Mucosa of descending colon (tissue), 3 donors: ENCODE measurements around the gene PACRG. TPM values are rescaled to one million over a fixed set of nuclear protein-coding genes. Genes with fewer than 3 reads are reported as not detected.

ENCODE experiments used
- ATAC-seq: fragments of 200-7000 bp; cut with Tn5 transposase; one replicate; pipeline ENCODE4 v1.9.1; 2020; ENCODE audit warnings: mild to moderate bottlenecking, moderate library complexity
- DNase-seq, 3 donors: peaks; one replicate each; pipeline ENCODE4 v3.0.0-alpha.2; 2020
- H3K36me3 ChIP-seq: fragments of 200-600 bp; one replicate; pipeline ENCODE4 v1.8.0; 2021; ENCODE audit warnings: low read depth, mild to moderate bottlenecking
- H3K4me1 ChIP-seq: fragments of 200-600 bp; one replicate; pipeline ENCODE4 v1.8.0; 2021; ENCODE audit warnings: low read depth, mild to moderate bottlenecking
- H3K4me3 ChIP-seq: fragments of 200-600 bp; one replicate; pipeline ENCODE4 v1.8.0; 2021; ENCODE audit warnings: mild to moderate bottlenecking
- H3K9me3 ChIP-seq: fragments of 200-600 bp; one replicate; pipeline ENCODE4 v1.8.0; 2021; ENCODE audit warnings: mild to moderate bottlenecking
- CTCF ChIP-seq: fragments of 200-600 bp; IDR thresholded peaks from one replicate; pipeline ENCODE4 v1.8.0; 2022; ENCODE audit warnings: antibody characterized with exemption, mild to moderate bottlenecking
- intact Hi-C, 2 donors: fragments of 100-400 bp; cut with DNase I in 1 of 2; cut with micrococcal nuclease in 1 of 2; formaldehyde crosslinking; loops; one replicate each; pipeline versions ENCODE4 v1.11.0 to v1.11.1; 2022; cut with DNase I, micrococcal nuclease
- total RNA-seq, 3 donors: library from RNA; stranded (reverse); fragmentation: NEBNext Ultra II Directional in 2 of 3; extraction: Animal tissue kit (Norgen Biotek cat#: 25700) in 2 of 3; gene quantifications; one replicate each; pipeline versions ENCODE4 v1.2.1 to v1.2.4, GENCODE V29; 2021 to 2023
- donor health status: DM: no; HTN: no; CAD: no; lungs with moderate emphysema.
- donor health status: DM: no; HTN: no; CAD: no.
- donor health status: DM: no; HTN: yes; CAD: no.

The PACRG gene
- total RNA-seq, 3 donors from 2014 or later, result 1.1 to 1.5 (median 1.3) TPM

DNA sequence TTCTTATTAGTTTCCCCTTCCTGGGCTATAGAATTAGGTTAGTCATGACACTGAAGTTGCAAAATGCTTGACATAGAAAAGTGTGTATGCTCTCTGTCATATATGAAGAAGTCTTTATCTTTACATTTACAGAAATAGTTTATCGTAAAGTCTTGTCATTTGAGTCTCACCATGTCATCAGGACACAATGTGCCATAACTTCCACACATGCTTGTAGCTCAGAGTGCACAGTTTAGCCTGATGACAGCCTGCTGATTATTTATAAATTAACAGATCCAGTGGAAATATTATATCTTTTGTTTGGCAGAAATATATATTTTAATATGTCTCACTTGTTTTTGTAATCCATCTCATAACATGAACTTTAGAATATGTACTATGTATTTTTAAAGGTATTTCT is 399.8 kb downstream of the PACRG start:
- DNase-seq (no peak), ATAC-seq (no peak)
- H3K36me3 ChIP-seq, result no peaks in the 10 kb centered on the region
- TF ChIP-seq CTCF, result no peak
- no peak overlapping the region for H3K4me3 ChIP-seq
- no peaks in the 10 kb centered on the region for H3K9me3 ChIP-seq
- no peaks in the 10 kb centered on the region for H3K4me1 ChIP-seq
- intact Hi-C loops, result no loop called here

- no peaks in the 10 kb centered on the region for H3K36me3 ChIP-seq
- TF ChIP-seq CTCF, result no peak
- ATAC-seq (no peak), DNase-seq (no peak)
- H3K4me1 ChIP-seq, result no peaks in the 10 kb centered on the region
- no peak overlapping the region for H3K4me3 ChIP-seq
- intact Hi-C loops, result no loop called here
- H3K9me3 ChIP-seq, result no peaks in the 10 kb centered on the region
Observed at GRCh38 chr6:163128324-163128723, 400.6 kb downstream of the PACRG start.

GRCh38 chr6:163132050-163132750 is 404.4 kb downstream of the PACRG start:
- Histone ChIP-seq H3K4me3 (no peak overlapping the region), H3K36me3 (no peaks in the 10 kb centered on the region), H3K9me3 (no peaks in the 10 kb centered on the region), H3K4me1 (no peaks in the 10 kb centered on the region)
- DNase-seq (no peak), ATAC-seq (no peak)
- intact Hi-C loops, result no loop called here
- no peak for TF ChIP-seq CTCF

- intact Hi-C loops, result no loop called here
- DNase-seq (no peak), ATAC-seq (no peak)
- no peaks in the 10 kb centered on the region for H3K4me1 ChIP-seq
- H3K4me3 ChIP-seq, result no peak overlapping the region
- no peak for TF ChIP-seq CTCF
- no peaks in the 10 kb centered on the region for H3K9me3 ChIP-seq
- no peaks in the 10 kb centered on the region for H3K36me3 ChIP-seq
Observed at GRCh38 chr6:163133017-163133416, 405.2 kb downstream of the PACRG start.

- Histone ChIP-seq H3K4me1 (no peaks in the 10 kb centered on the region), H3K36me3 (no peaks in the 10 kb centered on the region), H3K4me3 (no peak overlapping the region), H3K9me3 (no peaks in the 10 kb centered on the region)
- DNase-seq (no peak), ATAC-seq (no peak)
- intact Hi-C loops, result no loop called here
- no peak for TF ChIP-seq CTCF
Observed at GRCh38 chr6:163133691-163134090, 405.9 kb downstream of the PACRG start.
